ENCODE results near the gene TSFM.

The TSFM gene

DNA sequence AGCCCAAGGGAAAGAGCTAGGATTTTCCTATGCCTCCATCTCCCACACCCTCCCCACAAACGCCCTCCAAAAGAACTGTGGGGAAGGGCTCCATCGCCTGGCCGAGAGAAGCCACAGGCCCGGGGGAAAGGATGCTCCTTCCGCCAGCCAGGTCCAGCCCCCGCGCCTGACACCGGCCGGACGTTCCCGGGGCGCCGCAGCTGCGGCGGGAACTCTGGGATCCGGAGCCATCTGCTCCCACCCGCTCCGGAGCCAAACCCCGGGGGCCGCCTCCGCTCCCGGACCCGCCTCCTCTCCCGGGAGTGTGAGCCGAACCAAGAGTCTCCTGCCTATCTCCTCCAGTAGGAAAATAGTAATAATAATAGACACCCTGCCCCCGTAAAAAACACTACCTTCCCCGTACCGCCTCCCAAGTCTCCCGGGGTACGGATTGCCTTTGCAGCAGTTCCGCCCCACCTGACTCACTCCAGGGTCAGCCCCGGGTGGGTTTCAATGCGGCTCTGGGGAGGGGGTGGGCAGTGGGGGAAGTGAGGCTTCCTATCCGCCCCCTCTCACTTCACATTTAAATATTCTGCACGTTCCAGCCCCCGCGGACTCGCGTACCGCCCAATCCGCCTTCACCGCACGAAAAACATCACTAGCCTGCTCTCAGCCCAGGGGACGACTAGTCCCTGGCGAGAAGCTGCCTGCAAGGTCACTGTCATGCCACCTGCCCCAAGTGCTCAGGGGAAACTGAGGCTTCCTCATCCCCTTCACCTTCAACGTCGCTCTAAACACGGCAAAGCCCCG lies 46.4 kb upstream of the TSFM start (continued):
- TF ChIP-seq ZNF510 (tag by site-specific recombination; IDR thresholded peaks at IDR 0.05; ENCODE audit: insufficient replicate concordance) = no peak
- no peak for TF ChIP-seq ZNF701 (tag by site-specific recombination; IDR thresholded peaks at IDR 0.05)
- no peak for TF ChIP-seq ZNF658 (tag by site-specific recombination; IDR thresholded peaks at IDR 0.05)
- peak; percentile 56; the same call in 1 of the 2 replicates for TF ChIP-seq REPIN1 (tag by site-specific recombination; IDR thresholded peaks at IDR 0.05; ENCODE audit: low read depth)
- TF ChIP-seq YY1 (tag by site-specific recombination; IDR thresholded peaks at IDR 0.05) = no peak
- 0 out of 2 replicates have a peak, but pooled peaks have one; percentile 8 for TF ChIP-seq ZIC2 (tag by site-specific recombination; IDR thresholded peaks at IDR 0.05)
- TF ChIP-seq ZNF624 (tag by site-specific recombination; IDR thresholded peaks at IDR 0.05) = no peak
- no peak for TF ChIP-seq ZNF37A (tag by site-specific recombination; IDR thresholded peaks at IDR 0.05)
- TF ChIP-seq, protein P1, sequence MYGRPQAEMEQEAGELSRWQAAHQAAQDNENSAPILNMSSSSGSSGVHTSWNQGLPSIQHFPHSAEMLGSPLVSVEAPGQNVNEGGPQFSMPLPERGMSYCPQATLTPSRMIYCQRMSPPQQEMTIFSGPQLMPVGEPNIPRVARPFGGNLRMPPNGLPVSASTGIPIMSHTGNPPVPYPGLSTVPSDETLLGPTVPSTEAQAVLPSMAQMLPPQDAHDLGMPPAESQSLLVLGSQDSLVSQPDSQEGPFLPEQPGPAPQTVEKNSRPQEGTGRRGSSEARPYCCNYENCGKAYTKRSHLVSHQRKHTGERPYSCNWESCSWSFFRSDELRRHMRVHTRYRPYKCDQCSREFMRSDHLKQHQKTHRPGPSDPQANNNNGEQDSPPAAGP (tag by site-specific recombination; IDR thresholded peaks at IDR 0.05) = 0 out of 2 replicates have a peak, but pooled peaks have one; percentile 36
- TF ChIP-seq ZNF16 (tag by site-specific recombination; IDR thresholded peaks at IDR 0.05; ENCODE audit: low read depth) = no peak
- TF ChIP-seq FEZF1 (tag by site-specific recombination; IDR thresholded peaks at IDR 0.05) = no peak
- no peak for TF ChIP-seq ZNF529 (tag by site-specific recombination; IDR thresholded peaks at IDR 0.05; ENCODE audit: insufficient replicate concordance)
- no peak for TF ChIP-seq SCRT1 (tag by site-specific recombination; IDR thresholded peaks at IDR 0.05; ENCODE audit: borderline replicate concordance)
- no peak for TF ChIP-seq ZNF843 (tag by site-specific recombination; IDR thresholded peaks at IDR 0.05)
- TF ChIP-seq ZNF302 (tag by site-specific recombination; IDR thresholded peaks at IDR 0.05; ENCODE audit: low read depth) = no peak
- no peak for TF ChIP-seq HOXC10 (CRISPR knock-in tag; IDR thresholded peaks at IDR 0.05)
- TF ChIP-seq ZNF621 (tag by site-specific recombination; IDR thresholded peaks at IDR 0.05) = no peak
- peak; percentile 62 for TF ChIP-seq ZNF335 (tag by site-specific recombination; conservative IDR thresholded peaks at IDR 0.05)
- no peak for TF ChIP-seq ZNF561 (tag by site-specific recombination; IDR thresholded peaks at IDR 0.05; ENCODE audit: borderline replicate concordance)
- TF ChIP-seq, protein P2, sequence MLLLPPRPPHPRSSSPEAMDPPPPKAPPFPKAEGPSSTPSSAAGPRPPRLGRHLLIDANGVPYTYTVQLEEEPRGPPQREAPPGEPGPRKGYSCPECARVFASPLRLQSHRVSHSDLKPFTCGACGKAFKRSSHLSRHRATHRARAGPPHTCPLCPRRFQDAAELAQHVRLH (tag by site-specific recombination; IDR thresholded peaks at IDR 0.05) = no peak
- TF ChIP-seq, protein P3, sequence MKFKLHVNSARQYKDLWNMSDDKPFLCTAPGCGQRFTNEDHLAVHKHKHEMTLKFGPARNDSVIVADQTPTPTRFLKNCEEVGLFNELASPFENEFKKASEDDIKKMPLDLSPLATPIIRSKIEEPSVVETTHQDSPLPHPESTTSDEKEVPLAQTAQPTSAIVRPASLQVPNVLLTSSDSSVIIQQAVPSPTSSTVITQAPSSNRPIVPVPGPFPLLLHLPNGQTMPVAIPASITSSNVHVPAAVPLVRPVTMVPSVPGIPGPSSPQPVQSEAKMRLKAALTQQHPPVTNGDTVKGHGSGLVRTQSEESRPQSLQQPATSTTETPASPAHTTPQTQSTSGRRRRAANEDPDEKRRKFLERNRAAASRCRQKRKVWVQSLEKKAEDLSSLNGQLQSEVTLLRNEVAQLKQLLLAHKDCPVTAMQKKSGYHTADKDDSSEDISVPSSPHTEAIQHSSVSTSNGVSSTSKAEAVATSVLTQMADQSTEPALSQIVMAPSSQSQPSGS (tag by site-specific recombination; IDR thresholded peaks at IDR 0.05; ENCODE audit: low read depth) = no peak
- no peak for TF ChIP-seq ZSCAN30 (tag by site-specific recombination; IDR thresholded peaks at IDR 0.05)
- no peak for TF ChIP-seq ZNF366 (tag by site-specific recombination; conservative IDR thresholded peaks at IDR 0.05)
- TF ChIP-seq, protein P4, sequence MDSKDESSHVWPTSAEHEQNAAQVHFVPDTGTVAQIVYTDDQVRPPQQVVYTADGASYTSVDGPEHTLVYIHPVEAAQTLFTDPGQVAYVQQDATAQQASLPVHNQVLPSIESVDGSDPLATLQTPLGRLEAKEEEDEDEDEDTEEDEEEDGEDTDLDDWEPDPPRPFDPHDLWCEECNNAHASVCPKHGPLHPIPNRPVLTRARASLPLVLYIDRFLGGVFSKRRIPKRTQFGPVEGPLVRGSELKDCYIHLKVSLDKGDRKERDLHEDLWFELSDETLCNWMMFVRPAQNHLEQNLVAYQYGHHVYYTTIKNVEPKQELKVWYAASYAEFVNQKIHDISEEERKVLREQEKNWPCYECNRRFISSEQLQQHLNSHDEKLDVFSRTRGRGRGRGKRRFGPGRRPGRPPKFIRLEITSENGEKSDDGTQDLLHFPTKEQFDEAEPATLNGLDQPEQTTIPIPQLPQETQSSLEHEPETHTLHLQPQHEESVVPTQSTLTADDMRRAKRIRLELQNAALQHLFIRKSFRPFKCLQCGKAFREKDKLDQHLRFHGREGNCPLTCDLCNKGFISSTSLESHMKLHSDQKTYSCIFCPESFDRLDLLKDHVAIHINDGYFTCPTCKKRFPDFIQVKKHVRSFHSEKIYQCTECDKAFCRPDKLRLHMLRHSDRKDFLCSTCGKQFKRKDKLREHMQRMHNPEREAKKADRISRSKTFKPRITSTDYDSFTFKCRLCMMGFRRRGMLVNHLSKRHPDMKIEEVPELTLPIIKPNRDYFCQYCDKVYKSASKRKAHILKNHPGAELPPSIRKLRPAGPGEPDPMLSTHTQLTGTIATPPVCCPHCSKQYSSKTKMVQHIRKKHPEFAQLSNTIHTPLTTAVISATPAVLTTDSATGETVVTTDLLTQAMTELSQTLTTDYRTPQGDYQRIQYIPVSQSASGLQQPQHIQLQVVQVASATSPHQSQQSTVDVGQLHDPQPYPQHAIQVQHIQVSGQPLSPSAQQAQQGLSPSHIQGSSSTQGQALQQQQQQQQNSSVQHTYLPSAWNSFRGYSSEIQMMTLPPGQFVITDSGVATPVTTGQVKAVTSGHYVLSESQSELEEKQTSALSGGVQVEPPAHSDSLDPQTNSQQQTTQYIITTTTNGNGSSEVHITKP (tag by site-specific recombination; IDR thresholded peaks at IDR 0.05) = peak; percentile 74
- no peak for TF ChIP-seq ZBTB21 (tag by site-specific recombination; IDR thresholded peaks at IDR 0.05)
- TF ChIP-seq, protein P5, sequence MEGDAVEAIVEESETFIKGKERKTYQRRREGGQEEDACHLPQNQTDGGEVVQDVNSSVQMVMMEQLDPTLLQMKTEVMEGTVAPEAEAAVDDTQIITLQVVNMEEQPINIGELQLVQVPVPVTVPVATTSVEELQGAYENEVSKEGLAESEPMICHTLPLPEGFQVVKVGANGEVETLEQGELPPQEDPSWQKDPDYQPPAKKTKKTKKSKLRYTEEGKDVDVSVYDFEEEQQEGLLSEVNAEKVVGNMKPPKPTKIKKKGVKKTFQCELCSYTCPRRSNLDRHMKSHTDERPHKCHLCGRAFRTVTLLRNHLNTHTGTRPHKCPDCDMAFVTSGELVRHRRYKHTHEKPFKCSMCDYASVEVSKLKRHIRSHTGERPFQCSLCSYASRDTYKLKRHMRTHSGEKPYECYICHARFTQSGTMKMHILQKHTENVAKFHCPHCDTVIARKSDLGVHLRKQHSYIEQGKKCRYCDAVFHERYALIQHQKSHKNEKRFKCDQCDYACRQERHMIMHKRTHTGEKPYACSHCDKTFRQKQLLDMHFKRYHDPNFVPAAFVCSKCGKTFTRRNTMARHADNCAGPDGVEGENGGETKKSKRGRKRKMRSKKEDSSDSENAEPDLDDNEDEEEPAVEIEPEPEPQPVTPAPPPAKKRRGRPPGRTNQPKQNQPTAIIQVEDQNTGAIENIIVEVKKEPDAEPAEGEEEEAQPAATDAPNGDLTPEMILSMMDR (tag by site-specific recombination; IDR thresholded peaks at IDR 0.05) = peak; percentile 77

All from HEK293 (cell line).